HG03139 (cell line): Measurements from ENCODE around the gene RAD23A.
A peak's percentile ranks its signal among the peaks of the same experiment; 100 is the strongest.
"Not testable (repeated sequence)": the region's sequence is repeated elsewhere in the genome, so short reads cannot be mapped to it uniquely, and the experiment has no call there.

Experiments used
- ATAC-seq: cut with Tn5 transposase; IDR thresholded peaks from one replicate; pipeline ENCODE4 v1.9.1; 2021; ENCODE audit not compliant: unreplicated experiment

The RAD23A gene

GRCh38 chr19:12954612-12954962 is 8.9 kb downstream of the RAD23A start:
- no peak for ATAC-seq

DNA sequence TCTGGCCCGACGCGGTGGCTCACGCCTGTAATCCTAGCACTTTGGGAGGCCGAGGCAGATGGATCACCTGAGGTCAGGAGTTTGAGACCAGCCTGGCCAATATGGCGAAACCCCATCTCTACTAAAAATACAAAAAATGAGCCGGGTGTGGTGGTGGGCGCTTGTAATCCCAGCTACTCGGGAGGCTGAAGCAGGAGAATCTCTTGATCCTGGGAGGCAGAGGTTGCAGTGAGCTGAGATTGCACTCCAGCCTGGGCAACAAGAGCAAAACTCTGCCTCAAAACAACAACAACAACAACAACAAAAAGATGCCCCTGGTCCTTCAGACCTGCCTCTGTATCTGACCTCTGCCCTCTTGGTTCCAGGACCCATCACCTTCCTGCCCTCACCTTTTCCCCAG is 9.9 kb downstream of the RAD23A start:
- ATAC-seq = not testable (repeated sequence)

DNA sequence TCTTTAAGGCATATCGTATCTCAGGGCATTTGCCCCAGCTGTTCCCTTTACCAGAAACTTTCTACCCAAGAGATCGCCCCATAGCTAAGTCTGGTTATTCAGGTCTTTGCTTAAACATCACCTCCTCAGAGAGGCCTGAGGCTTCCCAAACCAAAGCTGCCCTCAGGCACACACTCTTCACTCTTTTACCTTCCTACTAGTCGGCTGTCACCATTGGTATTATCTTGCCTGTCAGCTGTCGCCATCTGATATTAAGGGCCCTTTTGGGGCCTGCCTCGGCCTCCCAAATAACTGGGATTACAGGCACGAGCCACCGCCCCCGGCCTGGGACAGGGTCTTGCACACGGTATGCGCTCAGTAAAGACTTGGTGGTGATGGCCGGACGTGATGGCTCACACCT is 10.3 kb downstream of the RAD23A start:
- no peak for ATAC-seq

DNA sequence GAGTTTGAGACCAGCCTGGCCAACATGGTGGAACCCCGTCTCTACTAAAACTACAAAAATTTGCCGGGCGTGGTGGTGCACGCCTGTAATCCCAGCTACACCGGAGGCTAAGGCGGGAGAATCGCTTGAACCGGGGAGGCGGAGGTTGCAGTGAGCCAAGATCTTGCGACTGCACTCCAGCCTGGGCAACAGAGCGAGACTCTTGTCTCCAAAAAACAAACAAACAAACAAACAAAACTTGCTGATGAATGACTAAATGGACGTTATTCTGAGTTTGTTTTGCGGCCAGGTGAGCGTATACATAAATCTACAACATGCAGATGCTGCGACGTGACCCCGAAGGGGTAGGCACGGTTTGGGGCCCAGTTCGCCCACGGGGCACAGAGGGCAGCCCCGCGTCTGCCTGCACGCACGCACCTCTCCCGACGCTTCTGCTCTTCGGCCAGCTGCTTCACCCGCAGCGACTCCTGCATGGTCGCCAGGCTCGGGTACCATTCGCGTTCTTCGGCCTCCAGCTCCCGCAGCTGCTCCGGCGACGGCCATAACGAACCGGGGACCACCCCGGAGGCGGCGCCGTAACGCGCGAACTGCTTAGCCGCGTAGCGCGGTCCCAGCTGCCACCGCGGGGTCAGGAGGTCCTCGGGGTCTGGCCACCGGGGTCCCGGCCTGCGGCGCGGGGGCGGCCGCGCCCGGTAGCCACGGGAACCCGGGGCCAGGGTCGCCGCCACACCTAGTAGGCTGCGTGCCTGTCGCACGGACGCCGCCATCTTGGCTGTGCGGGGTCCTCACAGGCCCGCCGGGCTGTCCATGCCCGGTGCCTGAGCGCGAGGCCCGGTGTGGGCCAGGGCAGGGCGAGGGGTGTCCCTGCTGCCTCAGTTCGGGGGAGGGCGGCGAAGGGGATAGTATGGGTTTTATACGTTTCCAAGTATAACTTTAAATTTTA is 11.1 kb downstream of the RAD23A start, which contains the start of gene GADD45GIP1:
Gene GADD45GIP1 (minus strand): TSS at position 778 of the 943 bp plus-strand sequence. CDS start 11 bp downstream, at position 767.
- peak; percentile 75 for ATAC-seq

- ATAC-seq = not testable (repeated sequence)
Measured at GRCh38 chr19:12957389-12957952, 11.8 kb downstream of the RAD23A start.

- no peak for ATAC-seq
Measured at GRCh38 chr19:12959481-12959880, 13.8 kb downstream of the RAD23A start.

- no peak for ATAC-seq
Measured at GRCh38 chr19:12965017-12965811, 19.6 kb downstream of the RAD23A start.

DNA sequence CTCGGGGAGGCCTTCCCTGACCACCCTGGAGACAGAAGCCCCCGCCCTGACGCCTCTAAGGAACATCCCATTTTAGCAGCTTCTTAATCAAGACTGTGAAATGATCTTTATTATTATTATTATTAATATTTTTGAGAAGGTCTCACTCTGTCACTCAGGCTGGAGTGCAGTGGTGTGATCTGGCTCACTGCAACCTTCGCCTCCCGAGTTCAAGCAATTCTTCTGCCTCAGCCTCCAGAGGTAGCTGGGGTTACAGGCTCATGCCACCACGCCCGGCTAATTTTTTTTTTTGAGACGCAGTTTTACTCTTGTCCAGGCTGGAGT is 20.1 kb downstream of the RAD23A start:
- ATAC-seq = no peak

DNA sequence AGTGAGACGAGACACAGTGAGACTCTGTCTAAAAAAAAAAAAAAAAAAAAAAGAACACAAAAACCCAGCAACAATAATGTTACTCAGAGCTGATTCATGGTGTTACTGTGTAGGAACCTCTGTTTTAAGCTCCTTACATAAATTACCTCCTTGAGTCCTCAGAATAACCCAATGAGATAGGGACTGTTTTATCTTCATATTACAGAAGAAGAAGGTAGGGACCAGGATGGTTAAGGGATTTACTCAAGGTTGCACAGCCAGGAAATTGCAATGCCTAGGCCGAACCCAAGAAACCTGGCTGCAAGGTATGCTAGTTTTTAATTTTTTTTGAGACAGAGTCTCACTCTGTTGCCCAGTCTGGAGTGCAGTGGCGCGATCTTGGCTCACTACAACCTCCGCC is 22.2 kb downstream of the RAD23A start:
- ATAC-seq = no peak

- no peak for ATAC-seq
Measured at GRCh38 chr19:12969292-12969988, 23.8 kb downstream of the RAD23A start, which contains the start of gene DAND5. Gene DAND5 (plus strand): TSS chr19:12969576. CDS start chr19:12969661, 85 bp downstream.

GRCh38 chr19:12970070-12970820 is 24.6 kb downstream of the RAD23A start:
- no peak for ATAC-seq

DNA sequence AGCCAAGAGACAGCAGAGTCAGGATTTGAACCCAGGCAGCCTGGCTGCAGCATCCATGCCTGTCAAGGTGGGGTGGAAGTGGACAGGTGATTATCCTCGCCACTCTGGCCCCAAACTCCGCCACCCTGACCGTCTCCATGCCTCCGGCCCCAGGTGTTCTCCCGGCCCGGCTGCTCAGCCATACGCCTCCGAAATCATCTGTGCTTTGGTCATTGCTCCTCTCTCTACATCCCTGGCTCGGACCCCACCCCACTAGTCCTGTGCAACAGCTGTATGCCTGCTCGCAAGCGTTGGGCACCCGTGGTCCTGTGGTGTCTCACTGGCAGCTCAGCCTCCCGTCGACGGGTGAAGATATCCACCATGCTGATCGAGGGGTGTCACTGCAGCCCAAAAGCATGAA is 27.6 kb downstream of the RAD23A start:
- no peak for ATAC-seq

GRCh38 chr19:12974301-12975220 is 28.9 kb downstream of the RAD23A start:
- no peak for ATAC-seq

GRCh38 chr19:12975221-12975741 is 29.6 kb downstream of the RAD23A start:
- no peak for ATAC-seq

- not testable (repeated sequence) for ATAC-seq
Measured at GRCh38 chr19:12976109-12976508, 30.4 kb downstream of the RAD23A start.

GRCh38 chr19:12979974-12980373 is 34.3 kb downstream of the RAD23A start:
- no peak for ATAC-seq

DNA sequence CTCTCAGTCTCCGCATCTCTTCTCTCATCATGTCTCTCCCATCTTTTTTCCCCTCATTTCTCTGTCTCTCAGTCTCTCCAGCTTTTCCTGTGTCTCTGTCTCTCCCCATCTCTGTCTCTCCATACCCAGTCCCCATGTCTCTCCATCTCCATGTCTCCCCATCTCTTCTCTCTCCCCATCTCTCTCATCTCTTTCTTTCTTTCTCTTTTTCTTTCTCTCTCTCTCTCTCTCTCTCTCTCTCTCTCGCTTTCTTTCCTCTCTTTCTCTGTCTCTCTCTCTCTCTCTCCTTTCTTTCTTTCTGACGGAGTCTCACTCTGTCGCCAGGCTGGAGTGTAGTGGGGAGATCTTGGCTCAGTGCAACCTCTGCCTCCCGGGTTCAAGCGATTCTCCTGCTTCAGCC is 37.0 kb downstream of the RAD23A start:
- no peak for ATAC-seq

- no peak for ATAC-seq
Measured at GRCh38 chr19:12983091-12983490, 37.4 kb downstream of the RAD23A start.

DNA sequence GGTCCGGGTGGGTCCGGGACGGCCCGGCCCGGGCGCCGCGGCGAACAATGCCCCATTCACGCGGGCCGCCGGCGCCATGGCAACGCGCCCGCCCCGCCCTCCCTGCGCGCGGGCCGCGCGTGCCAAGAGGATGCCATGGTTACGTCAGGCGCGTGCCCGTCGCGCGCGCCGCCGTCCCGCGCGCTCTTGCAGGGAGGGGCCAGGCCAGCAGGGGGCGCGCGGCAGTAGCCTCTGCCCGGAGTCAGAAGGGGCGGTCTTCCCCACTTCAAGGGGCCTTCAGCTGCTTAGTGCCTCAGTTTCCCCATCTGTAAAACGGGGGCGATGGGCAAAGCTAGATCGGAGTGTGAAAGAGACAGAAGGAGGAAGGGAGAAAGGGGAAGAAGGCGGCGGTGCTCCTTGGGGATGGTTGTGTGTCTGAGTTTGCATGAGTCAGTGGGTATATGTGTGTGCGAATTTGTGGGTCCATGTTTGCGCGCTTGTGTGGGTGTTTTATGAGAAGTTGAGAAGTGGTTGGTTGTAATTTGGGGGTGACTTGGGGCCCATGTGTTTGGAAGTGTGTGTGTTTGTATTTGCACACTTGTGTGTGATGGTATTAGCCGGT is 38.0 kb downstream of the RAD23A start:
- ATAC-seq = no peak
